ENCODE results near the gene S100Z. TPM values are rescaled to one million over a fixed set of nuclear protein-coding genes. Genes with fewer than 3 reads are reported as not detected.
"Not testable (repeated sequence)": the region's sequence is repeated elsewhere in the genome, so short reads cannot be mapped to it uniquely, and the experiment has no call there.

S100Z gene
- total RNA-seq, 2 donors from 2014 or later, result not detected

DNA sequence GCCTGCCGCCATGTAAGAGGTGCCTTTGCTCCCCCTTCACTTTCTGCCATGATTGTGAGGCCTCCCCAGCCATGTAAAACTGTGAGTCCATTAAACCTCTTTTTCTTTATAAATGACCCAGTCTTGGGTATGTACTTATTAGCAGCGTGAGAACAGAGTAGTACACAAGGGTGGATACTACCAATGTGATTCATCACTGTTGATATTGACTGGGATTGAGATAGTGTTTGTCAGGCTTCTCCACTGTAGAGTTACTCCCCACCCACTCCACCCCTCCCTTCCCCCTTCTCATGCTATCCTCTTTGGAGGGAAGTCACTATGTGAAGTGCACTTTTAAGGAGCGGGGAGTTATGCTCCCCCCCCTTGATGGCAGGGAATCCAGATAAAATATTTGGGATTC lies 91.6 kb downstream of the S100Z start:
- ATAC-seq, result no peak
- no peak for DNase-seq
- intact Hi-C loops (cut with DNase I), result no loop called here

DNA sequence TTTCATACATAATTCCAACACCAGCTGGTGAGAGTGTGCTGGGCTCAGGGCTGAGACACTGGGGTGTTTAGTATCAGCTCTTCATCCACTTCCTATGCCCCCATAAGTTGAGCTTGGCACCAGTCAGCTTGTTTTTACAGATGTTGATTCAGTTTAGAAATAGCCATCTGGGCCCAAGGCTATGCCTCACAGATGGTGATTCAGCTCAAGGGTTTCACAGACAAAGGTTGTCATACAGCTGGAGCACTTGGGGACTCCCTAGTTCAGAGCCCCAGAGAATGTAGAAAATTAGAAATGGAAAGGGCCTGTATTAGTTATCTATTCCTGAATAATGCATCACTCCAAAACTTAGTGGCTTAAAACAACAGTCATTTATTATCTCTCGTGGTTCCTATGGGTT lies 92.8 kb downstream of the S100Z start:
- DNase-seq, result no peak
- ATAC-seq, result no peak
- intact Hi-C loops (cut with DNase I), result no loop called here

DNA sequence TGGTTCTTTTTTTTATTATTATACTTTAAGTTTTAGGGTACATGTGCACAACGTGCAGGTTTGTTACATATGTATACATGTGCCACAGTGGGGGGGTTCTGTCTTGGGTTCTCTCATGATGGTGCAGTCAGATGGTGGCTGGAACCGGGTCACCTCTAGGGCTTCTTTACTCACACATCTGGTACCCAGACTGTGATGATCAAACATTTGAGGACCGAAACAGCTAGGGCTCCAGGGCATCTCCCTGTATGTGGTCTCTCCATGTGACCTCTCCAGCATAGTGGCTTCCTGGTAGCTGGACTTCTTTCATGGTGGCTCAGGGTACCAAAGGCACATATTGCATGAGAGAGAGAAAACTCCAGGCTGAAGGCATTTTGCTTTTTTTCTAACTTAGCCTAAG lies 93.2 kb downstream of the S100Z start:
- no peak for ATAC-seq
- DNase-seq, result no peak
- intact Hi-C loops (cut with DNase I), result no loop called here

DNA sequence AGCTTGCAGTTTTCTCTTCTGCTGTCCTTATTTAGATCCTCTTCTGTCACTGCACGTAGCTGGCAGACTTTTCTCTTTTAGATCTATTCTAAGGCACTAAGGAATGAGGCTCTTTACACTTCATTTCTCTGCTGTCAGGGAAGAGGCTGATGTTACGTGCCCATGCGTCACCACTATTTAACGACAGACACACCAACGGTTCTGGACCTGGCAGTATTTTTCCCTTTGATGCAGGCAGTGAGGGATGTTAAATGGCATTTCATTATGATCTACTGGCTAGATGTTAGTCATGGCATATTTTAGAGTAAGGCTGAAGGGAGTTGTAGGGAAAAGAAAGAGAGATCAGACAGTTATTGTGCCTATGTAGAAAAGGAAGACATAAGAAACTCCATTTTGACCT lies 94.8 kb downstream of the S100Z start:
- intact Hi-C loops (cut with DNase I), result no loop called here
- ATAC-seq, result no peak
- DNase-seq, result no peak

DNA sequence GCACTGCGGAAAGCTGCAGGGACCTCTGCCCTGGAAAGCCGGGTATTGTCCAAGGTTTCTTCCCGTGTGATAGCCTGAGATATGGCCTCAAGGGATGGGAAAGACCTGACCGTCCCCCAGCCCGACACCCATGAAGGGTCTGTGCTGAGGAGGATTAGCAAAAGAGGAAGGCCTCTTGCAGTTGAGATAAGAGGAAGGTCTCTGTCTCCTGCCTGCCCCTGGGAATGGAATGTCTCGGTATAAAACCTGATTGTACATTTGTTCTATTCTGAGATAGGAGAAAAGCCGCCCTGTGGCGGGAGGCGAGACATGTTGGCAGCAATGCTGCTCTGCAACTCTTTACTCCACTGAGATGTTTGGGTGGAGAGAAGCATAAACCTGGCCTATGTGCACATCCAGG lies 95.4 kb downstream of the S100Z start:
- DNase-seq; ATAC-seq; intact Hi-C loops (cut with DNase I): not testable (repeated sequence)

DNA sequence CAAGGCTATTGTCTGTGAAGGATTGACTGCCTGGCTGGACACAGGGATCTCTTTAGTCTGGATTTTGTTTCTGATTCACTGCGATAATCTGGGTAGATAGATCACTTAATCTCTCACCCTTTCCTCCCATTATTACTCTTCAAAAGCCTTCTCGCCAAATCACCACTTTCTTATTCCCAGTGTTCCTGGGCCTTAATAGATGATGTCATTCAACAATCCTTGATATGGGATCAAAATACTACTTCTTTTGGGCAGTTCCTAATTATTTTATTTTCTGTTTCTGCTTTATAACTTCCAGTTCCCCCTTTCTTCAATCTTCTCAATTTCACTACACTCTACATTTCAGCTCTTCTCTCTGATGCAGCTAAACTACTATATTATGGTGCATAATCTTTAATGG lies 96.3 kb downstream of the S100Z start:
- intact Hi-C loops (cut with DNase I), result no loop called here

DNA sequence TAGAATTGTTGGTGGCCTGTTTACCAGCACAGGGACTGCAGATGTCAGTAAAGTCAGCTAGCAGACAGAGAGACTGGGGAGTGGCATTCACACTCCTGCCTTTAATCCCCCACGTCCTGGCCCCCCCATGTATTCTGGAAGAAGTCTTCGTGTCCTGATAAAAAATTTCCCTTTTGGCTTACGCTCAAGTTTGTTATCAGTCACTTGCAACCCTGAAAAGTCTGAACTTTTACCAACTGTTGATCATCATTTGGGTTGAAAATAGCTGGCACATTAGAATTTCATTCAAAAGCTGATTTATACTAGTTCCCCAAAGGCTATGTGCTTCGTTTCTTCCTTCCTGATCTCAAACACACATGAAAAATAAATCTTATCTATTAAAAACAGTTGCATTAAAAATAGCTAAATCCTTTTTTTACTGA lies 97.3 kb downstream of the S100Z start:
- intact Hi-C loops (cut with DNase I), result no loop called here
- ATAC-seq, result no peak
- DNase-seq, result no peak

More for the DNA sequence above, 96.3 kb downstream of the S100Z start:
- ATAC-seq, result no peak
- no peak for DNase-seq

DNA sequence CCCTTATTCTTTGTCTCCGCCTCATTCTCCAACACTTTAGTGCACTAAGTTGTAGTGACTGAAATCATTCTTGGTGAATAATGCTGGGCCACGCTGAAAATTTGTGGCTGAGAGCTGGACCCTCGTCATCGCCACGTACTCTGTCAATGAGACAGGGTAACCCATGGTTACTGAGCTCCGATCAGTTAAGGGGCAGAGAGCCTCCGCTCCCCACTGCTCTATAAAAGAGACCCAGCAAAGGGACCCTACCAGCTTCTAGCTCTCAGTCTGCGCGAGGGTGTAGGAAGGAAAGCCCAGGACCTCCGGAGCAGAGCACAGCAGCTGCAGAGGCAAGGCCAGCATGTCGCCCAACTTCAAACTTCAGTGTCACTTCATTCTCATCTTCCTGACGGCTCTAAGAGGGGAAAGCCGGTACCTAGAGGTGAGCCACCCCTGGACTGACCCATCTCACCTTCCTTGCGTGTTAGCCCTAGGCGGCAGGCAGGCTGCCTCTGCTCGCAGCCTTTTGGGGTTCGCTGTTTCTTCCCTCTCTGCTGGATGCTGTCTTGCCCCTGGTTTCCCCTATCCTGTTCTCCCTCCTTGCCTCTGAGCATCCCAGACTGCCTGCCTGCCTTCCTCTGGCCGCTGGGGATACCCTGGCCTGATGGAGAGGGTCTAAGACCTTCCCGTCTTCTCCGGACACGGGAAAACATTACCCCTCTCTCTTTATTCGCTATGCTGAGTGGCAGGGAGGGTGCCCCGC lies 103.2 kb downstream of the S100Z start, which contains the start of gene CRHBP:
TSS of gene CRHBP (plus strand) at position 251 of the 742 bp plus-strand sequence. CDS start at position 341, 90 bp downstream.
- intact Hi-C loops (cut with DNase I), result no loop called here
- no peak for DNase-seq
- no peak for ATAC-seq

DNA sequence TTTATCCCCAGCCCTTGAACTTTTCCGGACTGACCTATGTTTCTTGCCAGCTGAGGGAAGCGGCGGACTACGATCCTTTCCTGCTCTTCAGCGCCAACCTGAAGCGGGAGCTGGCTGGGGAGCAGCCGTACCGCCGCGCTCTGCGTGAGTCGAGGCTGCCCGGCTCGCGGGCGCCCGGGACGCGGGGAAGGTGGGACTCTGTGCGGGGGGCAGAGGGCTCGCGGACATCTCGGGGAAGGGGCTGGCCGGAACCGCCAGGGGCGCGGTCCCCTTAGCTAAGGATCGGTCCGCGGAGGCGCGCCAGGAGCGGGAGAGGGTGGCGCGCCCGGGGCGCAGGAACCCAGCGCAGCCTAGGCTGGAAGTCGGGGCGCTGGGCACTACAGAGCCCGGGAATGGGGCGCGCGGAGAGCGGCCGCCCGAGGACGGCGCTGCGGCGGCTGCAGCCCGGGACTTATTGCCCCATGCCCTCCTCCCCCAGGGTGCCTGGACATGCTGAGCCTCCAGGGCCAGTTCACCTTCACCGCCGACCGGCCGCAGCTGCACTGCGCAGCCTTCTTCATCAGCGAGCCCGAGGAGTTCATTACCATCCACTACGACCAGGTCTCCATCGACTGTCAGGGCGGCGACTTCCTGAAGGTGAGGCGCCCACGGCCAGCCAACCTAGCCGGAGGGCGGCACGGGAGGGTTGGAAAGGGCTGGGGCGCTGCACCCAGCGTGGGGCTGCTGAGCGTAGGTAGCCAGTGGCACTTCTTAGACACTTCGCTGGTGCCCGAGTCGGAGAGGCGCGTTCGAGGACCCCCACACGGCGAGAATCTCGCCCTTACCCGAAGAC lies 104.0 kb downstream of the S100Z start:
- DNase-seq, result no peak
- intact Hi-C loops (cut with DNase I), result no loop called here
- ATAC-seq, result peak; percentile 56 to 61

DNA sequence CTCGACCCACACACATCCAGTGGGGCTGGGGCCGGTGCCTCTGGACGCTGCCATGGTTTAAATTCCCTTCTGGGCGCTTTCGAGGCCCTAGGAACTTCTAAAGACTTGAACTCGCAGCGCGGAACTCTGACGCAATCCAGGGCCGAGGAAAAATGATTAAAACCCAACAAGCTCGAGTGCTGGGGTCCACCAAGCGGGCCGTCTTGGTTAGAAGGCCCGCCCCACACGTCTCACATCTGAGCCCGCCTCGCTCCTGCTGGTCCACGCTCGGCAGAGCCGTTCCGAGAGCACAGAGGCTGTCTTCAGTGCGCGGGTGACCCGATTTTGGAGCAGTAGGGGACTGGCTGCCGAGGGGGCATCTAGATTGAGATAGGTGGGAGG lies 104.6 kb downstream of the S100Z start:
- ATAC-seq (no peak), DNase-seq (no peak)
- intact Hi-C loops (cut with DNase I), result no loop called here

DNA sequence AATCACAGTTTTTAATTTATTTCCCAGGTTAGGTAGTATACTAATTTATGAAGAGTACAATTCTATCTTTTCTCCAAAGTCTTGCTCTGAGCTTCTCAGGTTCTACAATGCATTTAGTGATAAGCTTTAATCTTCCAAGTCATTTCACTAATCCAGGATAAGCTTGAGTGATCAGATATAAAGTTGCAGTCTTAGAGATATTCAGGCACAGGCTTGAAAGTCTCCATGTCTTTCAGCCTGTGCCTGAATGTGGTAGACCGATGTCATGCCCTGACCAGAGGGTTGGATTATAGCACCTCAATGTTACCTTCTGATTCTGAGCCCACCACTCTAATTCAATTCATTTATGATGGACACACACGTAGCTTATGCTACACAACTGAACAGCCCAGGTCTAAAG lies 106.2 kb downstream of the S100Z start:
- ATAC-seq (no peak), DNase-seq (no peak)
- intact Hi-C loops (cut with DNase I), result no loop called here

DNA sequence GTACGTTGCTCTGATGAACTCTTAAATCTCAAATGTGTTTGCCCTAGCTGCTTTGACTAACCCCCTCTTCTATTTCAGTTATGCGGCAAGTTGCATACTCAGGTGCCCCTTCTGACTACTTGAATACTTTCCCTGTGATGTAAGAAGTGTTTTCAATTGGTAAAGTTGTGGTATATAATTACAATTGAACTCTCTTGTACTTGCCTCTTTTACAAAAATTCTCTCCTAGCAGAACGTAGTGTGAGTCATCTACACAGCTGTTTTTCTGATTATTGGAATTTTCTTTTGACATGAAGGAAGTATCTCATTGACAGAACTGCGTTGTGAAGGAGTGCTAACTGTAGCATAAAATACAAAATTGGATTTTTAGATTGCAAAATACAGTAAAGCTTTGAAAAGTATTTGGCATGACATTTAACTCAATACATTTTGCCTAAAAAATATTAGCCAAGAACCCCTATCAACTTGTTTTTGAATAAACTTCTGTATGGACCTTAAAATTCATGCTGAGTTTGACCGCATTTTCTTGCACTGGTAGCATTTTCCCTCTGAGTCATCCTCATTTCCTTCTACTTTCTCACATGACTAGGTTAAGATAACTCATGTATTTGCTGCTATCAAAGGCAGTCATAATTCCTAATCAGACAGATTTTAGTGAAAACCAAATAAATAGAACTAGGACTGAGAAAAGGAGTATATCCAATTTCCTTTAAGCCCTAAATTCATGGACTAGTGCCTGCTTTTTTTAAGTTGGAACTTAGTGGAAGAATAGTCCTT lies 109.4 kb downstream of the S100Z start:
- intact Hi-C loops (cut with DNase I), result no loop called here
- DNase-seq (no peak), ATAC-seq (peak in 1 of 2 donors; percentile 65)

DNA sequence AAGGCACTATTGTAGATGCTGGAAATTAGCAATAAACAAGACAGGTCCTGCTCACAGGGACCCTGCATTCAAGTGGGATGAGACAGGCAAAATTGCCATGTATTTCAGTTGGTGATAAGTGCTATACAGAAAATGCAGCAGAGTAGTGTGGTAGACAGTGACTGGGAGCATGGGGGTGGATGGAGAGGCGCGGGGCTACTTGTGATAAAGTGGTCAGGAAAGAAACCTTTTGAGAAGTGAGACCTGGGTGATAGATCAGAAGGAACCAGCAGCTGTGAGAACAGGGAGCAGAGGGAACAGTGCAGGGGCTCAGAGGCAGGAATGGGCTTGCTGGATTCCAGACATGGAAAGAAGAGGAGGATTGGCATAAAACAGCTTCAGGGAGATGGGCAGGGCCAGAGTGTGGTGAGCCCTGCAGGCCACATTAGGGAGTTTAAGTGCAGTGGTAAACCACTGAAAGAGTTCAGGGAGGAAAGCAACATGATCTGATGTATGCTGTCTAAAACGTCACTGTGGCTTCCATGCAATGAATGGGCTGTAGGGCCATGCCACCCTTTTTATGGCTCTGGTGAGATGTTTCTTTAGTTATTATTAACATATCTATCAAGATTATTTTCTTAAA lies 110.3 kb downstream of the S100Z start:
- intact Hi-C loops (cut with DNase I), result no loop called here
- DNase-seq, result no peak
- ATAC-seq, result no peak

DNA sequence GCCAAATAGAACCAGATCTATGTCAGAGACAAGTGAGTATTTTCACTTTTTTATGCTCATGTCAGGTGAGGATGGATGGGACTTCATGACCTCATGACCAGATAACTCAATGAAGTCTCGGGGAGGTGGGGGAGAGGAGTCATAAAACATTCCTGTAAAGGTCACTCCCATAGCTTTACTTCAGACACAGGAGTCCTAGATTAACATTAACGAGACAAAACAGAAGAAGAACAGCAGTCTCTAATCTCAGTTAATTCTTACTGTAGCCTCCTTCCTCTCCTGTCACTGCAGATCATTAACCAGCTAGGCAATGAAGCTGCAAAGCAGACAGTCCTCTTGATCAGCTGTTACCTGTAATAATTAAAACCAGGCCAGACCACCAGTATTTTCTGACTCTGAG lies 114.2 kb downstream of the S100Z start:
- DNase-seq (no peak), ATAC-seq (no peak)
- intact Hi-C loops (cut with DNase I), result no loop called here

Other genes starting within 250 kb of the S100Z start
- under 1 TPM; 0.09 to 0.39 TPM for gene F2RL2, start 226.6 kb upstream of the S100Z start, total RNA-seq
- gene F2R, start 133.9 kb upstream of the S100Z start, total RNA-seq, result 10 to 100 TPM in 1 of 2 donors, 1 to 10 TPM in 1; 6.5 to 16.0 TPM
- gene F2RL1, start 31.0 kb upstream of the S100Z start, total RNA-seq, result 1 to 10 TPM; 1.7 to 3.9 TPM
- gene CRHBP, start 103.0 kb downstream of the S100Z start, total RNA-seq, result 1 to 10 TPM in 1 of 2 donors, under 1 TPM in 1; 0.32 to 1.8 TPM
- gene AGGF1, start 180.4 kb downstream of the S100Z start, total RNA-seq, result 10 to 100 TPM; 11.9 to 15.5 TPM
- 1 to 10 TPM; 9.7 to 10.0 TPM for gene ZBED3, start 237.3 kb downstream of the S100Z start, total RNA-seq